Mesangial cell (primary cell): ENCODE data around the gene AP1B1. TPM values are rescaled to one million over a fixed set of nuclear protein-coding genes. Genes with fewer than 3 reads are reported as not detected.

Source experiments
- total RNA-seq: library from RNA; depleted of rRNA; stranded (reverse); fragments of >200 nt; gene quantifications from 2 replicates; pipeline ENCODE4 v1.2.3, GENCODE V29; 2015

Gene AP1B1
- total RNA-seq = 55.3 and 90.3 TPM in 2 replicates

DNA sequence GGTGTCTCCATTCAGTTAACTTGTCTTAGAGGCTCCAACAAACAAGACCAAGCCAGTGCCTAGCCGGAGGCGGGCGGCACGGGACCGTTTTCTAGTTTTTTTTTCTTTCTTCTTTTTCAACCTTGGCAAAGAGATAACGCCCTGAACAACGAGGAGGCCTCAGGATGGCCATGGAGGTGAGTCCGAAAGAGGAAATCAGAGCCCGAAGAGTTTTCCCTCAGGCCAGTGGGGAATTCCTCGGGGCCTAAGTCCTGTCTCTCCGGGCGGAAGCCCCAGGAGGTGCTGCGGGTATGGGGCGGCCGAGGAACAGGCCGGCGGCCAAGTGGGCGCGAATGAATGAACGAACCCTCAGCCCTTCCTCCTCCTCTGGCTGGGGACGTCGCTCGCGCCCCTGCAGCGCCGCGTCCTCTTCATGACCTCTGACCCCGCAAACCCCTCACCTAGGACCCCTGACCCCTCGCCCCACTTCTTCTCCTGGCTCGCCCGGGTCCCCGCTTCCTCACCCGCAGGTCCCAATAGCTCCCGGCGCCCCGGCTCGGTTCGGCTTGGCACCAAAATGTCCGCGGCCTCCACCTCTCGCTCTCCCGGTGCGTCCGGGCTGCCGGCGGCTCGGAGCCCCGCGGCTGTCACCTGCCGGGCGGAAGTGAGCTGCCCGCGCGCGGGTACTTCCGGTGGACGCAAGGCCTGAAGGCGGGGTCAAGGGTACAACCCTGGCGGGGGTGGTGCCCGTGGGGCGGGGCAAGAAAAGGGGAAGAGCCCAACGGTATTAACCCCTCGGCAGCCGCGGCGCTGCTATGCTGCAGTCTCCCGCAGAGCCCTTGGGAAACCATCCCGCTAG is at the start of gene AP1B1:
TSS of gene AP1B1 (minus strand) at position 650 of the 838 bp plus-strand sequence. CDS start 21,327 bp downstream, outside the sequence.

GRCh38 chr22:29315286-29316140 is 72.9 kb downstream of the AP1B1 start, which contains the start of gene RASL10A:
Gene RASL10A, minus strand, starts transcription at chr22:29315697. Its CDS starts 451 bp downstream, at chr22:29315246.

DNA sequence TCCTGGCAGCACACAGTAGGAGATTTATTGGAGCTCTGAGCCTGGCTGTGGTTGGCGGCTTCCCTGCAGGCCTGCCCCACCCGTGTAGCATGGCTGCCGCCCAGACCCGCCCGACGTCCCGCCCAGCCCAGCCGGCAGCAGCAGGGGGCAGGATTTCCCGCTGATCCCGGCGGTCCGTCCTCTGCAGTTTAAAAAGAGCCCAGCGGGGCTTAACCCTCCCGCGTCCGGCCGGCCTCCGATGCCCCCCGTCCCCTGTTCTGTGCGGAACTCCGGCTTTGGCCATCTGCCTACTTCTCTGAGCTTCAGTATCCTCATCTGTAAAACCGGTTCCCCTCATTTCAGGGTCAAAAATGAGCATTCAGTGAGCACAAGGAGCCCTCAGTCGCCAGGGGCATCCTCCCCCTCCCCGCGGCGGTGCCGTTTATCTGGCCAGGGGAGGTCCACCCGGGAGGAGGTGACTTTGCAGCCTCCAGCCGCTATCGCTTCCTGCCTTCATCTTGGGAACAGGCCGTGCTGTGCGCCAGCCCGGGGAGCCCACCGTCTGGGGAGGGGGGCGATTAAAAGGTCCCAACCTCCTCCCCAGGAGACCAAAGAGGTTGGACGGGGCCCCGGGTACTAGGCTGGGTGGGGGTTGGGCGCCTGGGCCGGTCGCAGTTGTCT is 82.1 kb downstream of the AP1B1 start, which contains the start of gene GAS2L1:
TSS of gene GAS2L1 (plus strand) at position 476 of the 660 bp plus-strand sequence. CDS start 1,456 bp downstream, outside the sequence.

Other genes with a start within 250 kb of the AP1B1 start
- gene EMID1, start 182.7 kb downstream of the AP1B1 start, total RNA-seq = 1.3 and 4.2 TPM in 2 replicates
- gene RHBDD3, start 120.6 kb downstream of the AP1B1 start, total RNA-seq = 19.4 and 36.9 TPM in 2 replicates
- 211 and 240 TPM in 2 replicates for gene EWSR1, start 120.3 kb downstream of the AP1B1 start, total RNA-seq
- 27.4 and 43.7 TPM in 2 replicates for gene GAS2L1, start 81.9 kb downstream of the AP1B1 start, total RNA-seq
- 0.13 TPM in 1 of 2 replicates, not detected in the other for gene RASL10A, start 72.9 kb downstream of the AP1B1 start, total RNA-seq
- gene RFPL1, start 50.0 kb upstream of the AP1B1 start, total RNA-seq = not detected in 2 replicates
- gene NEFH, start 91.6 kb upstream of the AP1B1 start, total RNA-seq = 1.0 and 2.0 TPM in 2 replicates
- 53.9 and 54.1 TPM in 2 replicates for gene THOC5, start 165.2 kb upstream of the AP1B1 start, total RNA-seq
- 80.5 and 140 TPM in 2 replicates for gene NIPSNAP1, start 192.5 kb upstream of the AP1B1 start, total RNA-seq
- gene NF2, start 215.1 kb upstream of the AP1B1 start, total RNA-seq = 107 and 135 TPM in 2 replicates